ENCODE data around the gene IL23R.

- TF ChIP-seq, protein P1, sequence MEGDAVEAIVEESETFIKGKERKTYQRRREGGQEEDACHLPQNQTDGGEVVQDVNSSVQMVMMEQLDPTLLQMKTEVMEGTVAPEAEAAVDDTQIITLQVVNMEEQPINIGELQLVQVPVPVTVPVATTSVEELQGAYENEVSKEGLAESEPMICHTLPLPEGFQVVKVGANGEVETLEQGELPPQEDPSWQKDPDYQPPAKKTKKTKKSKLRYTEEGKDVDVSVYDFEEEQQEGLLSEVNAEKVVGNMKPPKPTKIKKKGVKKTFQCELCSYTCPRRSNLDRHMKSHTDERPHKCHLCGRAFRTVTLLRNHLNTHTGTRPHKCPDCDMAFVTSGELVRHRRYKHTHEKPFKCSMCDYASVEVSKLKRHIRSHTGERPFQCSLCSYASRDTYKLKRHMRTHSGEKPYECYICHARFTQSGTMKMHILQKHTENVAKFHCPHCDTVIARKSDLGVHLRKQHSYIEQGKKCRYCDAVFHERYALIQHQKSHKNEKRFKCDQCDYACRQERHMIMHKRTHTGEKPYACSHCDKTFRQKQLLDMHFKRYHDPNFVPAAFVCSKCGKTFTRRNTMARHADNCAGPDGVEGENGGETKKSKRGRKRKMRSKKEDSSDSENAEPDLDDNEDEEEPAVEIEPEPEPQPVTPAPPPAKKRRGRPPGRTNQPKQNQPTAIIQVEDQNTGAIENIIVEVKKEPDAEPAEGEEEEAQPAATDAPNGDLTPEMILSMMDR (IDR thresholded peaks at IDR 0.05): no peak
- no peak for TF ChIP-seq POLR2A (IDR thresholded peaks at IDR 0.05)
Measured at GRCh38 chr1:67217417-67217816, 51.2 kb downstream of the IL23R start.
